Sigmoid colon (tissue), 4 donors: ENCODE results near the gene ANO2.

Experiments used
- EP300 ChIP-seq, 4 donors: sonication (generic); formaldehyde crosslinking; IDR thresholded peaks; one replicate each; pipeline ENCODE4 v1.6.1; 2017; ENCODE audit warnings: antibody characterized with exemption in 4 of 4
- POLR2AphosphoS5 ChIP-seq, 4 donors: sonication (generic); formaldehyde crosslinking; IDR thresholded peaks; one replicate each; pipeline ENCODE4 v1.6.1; 2017; ENCODE audit warnings: antibody characterized with exemption in 4 of 4
- TF ChIP-seq, protein P1 (sequence below), 4 experiments: fragments of 450-650 bp in 3 of 4; fragments of 200-600 bp in 1 of 4; IDR thresholded peaks; one replicate each; pipeline ENCODE4 v1.5.1; 2016 to 2019; ENCODE audit warnings: antibody characterized with exemption in 4 of 4, mild to moderate bottlenecking in 3 of 4, moderate library complexity in 2 of 4

DNA sequence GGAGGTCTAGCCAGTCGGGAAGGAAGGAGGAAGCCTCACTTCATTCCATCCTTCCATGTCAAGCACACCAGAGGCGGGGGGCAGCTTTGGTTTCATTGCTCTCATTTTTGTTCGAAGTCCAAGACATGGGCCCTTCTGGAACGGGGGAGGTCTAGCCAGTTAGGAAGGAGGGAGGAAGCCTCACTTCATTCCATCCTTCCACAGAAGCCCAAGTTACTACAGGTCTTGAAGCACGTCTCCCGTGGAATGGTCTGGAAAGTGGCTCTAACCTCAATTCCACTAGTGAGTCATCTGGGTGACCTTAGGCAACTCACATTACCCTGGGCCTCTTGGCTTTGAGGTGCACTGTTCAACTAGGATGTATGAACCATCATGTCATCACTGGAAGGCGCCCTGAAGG lies 356.9 kb downstream of the ANO2 start:
- TF ChIP-seq, protein P1, sequence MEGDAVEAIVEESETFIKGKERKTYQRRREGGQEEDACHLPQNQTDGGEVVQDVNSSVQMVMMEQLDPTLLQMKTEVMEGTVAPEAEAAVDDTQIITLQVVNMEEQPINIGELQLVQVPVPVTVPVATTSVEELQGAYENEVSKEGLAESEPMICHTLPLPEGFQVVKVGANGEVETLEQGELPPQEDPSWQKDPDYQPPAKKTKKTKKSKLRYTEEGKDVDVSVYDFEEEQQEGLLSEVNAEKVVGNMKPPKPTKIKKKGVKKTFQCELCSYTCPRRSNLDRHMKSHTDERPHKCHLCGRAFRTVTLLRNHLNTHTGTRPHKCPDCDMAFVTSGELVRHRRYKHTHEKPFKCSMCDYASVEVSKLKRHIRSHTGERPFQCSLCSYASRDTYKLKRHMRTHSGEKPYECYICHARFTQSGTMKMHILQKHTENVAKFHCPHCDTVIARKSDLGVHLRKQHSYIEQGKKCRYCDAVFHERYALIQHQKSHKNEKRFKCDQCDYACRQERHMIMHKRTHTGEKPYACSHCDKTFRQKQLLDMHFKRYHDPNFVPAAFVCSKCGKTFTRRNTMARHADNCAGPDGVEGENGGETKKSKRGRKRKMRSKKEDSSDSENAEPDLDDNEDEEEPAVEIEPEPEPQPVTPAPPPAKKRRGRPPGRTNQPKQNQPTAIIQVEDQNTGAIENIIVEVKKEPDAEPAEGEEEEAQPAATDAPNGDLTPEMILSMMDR (IDR thresholded peaks at IDR 0.05) = no peak
- no peak for TF ChIP-seq EP300 (IDR thresholded peaks at IDR 0.05)
- no peak for TF ChIP-seq POLR2AphosphoS5 (IDR thresholded peaks at IDR 0.05)
